Memory B cell (primary cell): Measurements from ENCODE around the gene IL21.

Experiments
- ATAC-seq: fragments of 150-1000 bp; cut with Tn5 transposase; 2 replicates; pipeline ENCODE4 v1.10.0; 2021; ENCODE audit warnings: low read depth, mild to moderate bottlenecking, moderate library complexity
- DNase-seq, 2 donors: peaks; one replicate each; pipeline ENCODE4 v3.0.0; 2022; ENCODE audit warnings: low spot score in 2 of 2
- H3K27ac Mint-ChIP-seq: one replicate; pipeline ENCODE4 v1.8.0; 2022; ENCODE audit warnings: mild to moderate bottlenecking, moderate library complexity, mixed read lengths
- H3K27me3 Mint-ChIP-seq: one replicate; pipeline ENCODE4 v1.8.0; 2022; ENCODE audit warnings: mixed read lengths
- H3K36me3 Mint-ChIP-seq: one replicate; pipeline ENCODE4 v1.8.0; 2022; ENCODE audit warnings: mild to moderate bottlenecking, mixed read lengths
- H3K4me1 Mint-ChIP-seq: one replicate; pipeline ENCODE4 v1.8.0; 2022; ENCODE audit warnings: mixed read lengths
- H3K4me3 Mint-ChIP-seq: one replicate; pipeline ENCODE4 v1.8.0; 2022; ENCODE audit warnings: mild to moderate bottlenecking, moderate library complexity, mixed read lengths
- H3K9me3 Mint-ChIP-seq: one replicate; pipeline ENCODE4 v1.8.0; 2022; ENCODE audit warnings: mixed read lengths

Gene IL21

DNA sequence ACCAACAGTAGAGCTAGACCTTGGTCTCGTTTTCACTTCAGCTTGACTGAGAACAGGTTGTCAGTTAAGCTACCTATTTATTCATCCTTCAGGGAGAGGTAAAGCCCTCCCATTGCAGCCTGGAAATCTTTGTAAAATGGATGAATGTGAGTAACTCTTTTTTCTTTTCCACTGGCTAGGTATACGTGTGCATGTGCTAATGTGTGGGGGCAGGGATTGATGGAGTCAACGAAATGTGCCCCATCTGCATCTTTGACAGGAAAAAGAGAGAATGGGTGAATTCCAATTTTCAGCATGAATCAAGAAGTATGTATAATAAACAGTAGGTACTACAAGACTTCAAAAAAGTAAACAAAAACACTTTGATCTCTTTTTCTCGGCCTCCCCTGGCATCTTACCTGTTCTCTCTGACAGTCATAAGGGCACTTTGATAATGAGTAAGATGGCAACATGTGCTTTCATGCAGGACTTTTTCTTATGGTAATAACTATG, at the start of gene IL21:
IL21 (minus strand) TSS at position 51 of the 492 bp plus-strand sequence. CDS start 55 bp downstream, outside the sequence.
- DNase-seq (no peak), ATAC-seq (no peak)
- H3K9me3 Mint-ChIP-seq: no peaks in the 10 kb centered on the region
- H3K4me3 Mint-ChIP-seq: no peak within 1 kb of the TSS
- no peaks in the 10 kb centered on the region for H3K36me3 Mint-ChIP-seq
- no peak within 1 kb of the TSS for H3K27ac Mint-ChIP-seq
- peaks cover 2% of the 10 kb centered on the region for H3K4me1 Mint-ChIP-seq
- H3K27me3 Mint-ChIP-seq: peaks cover 1% of the 10 kb centered on the region

DNA sequence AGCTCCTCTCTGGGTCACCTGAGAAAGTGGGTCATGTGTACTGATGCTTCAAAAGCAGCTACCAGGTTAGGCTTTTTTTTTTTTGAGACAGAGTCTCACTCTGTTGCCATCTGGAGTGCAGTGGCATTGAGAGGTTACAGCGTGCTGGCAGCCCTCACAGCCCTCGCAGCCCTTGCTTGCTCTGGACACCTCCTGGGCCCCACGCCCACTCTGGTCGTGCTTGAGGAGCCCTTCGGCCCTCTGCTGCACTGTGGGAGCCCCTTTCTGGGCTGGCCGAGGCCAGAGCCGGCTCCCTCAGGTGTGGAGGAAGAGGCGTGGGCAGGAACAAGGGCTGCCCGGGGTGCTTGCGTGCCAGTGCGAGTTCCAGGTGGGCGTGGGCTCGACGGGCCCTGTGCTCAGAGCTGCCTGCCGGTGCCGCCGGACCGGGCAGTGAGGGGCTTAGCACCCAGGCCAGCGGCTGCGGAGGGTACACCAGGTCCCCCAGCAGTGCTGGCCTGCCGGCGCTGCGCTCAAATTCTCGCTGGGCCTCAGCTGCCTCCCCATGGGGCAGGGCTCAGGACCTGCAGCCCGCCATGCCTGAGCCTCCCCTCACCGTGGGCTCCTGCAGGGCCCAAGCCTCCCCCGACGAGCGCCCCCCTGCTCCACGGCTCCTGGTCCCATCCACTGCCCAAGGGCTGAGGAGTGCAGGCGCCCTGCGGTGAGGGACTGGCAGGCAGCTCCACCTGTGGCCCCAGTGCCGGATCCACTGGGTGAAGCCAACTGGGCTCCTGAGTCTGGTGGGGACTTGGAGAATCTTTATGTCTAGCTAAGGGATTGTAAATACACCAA, 49.3 kb upstream of the IL21 start:
- H3K4me3 Mint-ChIP-seq: no peak overlapping the region
- no peak overlapping the region for H3K27ac Mint-ChIP-seq
- no peaks in the 10 kb centered on the region for H3K36me3 Mint-ChIP-seq
- no peaks in the 10 kb centered on the region for H3K4me1 Mint-ChIP-seq
- ATAC-seq (no peak), DNase-seq (no peak)
- H3K9me3 Mint-ChIP-seq: no peaks in the 10 kb centered on the region
- H3K27me3 Mint-ChIP-seq: peaks cover 8% of the 10 kb centered on the region

DNA sequence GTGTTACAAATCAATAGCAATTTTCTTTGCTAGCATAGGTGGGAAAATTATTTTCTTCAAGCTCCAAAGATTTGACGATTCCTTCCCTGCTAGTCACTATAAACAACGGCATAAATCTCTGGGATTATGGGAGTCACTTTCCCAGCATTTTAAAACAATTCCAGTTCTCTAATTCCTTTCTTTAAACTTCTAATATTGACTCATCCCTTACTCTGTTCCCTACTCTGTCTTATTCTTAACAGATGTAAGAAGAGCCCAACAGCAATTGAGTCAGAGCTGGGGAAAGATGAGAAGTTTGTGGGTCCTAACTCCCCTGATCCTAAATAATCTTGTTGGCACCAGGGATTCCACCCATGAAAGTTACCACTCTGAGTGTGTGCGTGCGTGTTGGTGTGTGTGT, 47.4 kb upstream of the IL21 start:
- DNase-seq (no peak), ATAC-seq (no peak)
- H3K4me1 Mint-ChIP-seq: no peaks in the 10 kb centered on the region
- peaks cover 7% of the 10 kb centered on the region for H3K27me3 Mint-ChIP-seq
- H3K9me3 Mint-ChIP-seq: no peaks in the 10 kb centered on the region
- no peak overlapping the region for H3K4me3 Mint-ChIP-seq
- no peak overlapping the region for H3K27ac Mint-ChIP-seq
- H3K36me3 Mint-ChIP-seq: no peaks in the 10 kb centered on the region

DNA sequence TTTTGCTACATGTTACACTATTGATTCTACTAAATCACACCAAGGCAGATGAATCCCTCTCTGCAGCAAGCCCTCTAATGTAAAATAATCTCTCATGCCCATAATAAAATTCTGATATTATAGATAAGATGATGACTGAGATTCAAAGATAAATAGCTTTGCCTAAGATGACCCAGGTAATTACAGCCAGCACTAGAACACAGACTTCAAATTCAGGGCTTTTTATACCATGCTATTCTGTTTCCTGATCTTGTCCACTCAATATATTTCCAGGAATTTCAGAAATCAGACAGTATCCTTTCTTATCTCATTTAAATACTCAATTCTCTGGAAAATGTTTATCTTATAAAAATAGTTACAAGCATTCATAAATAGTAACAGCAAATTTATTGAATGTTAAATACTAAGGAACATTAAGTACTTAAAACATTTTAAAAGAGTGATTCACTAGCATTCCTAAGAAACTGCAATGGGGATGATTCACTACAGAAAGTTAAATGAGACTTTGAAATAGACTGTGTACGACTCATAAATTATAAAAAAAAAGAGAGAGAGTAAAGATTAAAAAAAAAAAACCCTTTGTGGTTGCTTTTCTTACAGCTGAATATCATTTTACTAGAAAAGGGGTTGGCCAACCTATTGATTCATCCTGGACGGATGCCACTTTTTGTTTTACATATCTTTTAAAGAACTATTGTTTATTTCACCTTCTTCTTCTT, 45.8 kb upstream of the IL21 start:
- Mint-ChIP-seq H3K9me3 (no peaks in the 10 kb centered on the region), H3K27ac (no peak overlapping the region), H3K4me1 (no peaks in the 10 kb centered on the region), H3K4me3 (no peak overlapping the region), H3K27me3 (peaks cover 9% of the 10 kb centered on the region), H3K36me3 (no peaks in the 10 kb centered on the region)
- DNase-seq (no peak), ATAC-seq (no peak)

DNA sequence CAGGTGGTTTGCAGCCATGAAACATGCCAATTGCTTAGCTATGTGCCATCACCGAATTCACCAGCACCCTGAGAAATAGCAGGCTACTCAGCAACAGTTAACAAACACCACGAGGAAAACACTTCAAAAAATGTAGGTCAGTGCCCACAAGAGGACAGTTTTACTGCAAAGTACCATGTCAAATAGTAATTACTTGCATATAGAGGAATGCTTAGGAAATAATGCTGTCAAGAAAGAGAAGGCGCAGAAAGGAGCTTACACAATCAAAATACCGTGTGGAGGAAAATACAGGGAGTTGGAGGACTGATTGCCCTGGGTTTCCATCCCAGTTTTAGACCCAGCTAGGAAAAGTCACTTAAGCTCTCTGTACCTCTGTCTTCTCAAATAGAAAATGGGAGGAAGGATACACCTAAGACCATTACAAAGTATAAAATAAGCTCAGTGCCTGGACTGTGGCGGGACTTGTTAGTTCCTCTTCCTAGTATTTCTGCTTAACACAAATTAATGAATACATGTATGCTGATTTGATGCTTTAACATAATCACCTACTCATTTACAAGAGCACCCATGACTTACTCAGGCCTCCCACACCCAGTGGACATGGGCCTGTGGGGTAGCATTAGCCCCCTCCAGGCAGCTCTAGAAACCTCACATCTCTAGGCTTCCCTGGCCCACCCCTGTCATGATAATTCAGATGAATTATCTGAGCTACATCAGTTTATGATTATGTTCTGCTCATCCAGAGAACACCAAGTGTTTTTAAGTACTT, 44.5 kb upstream of the IL21 start:
- Mint-ChIP-seq H3K4me1 (no peaks in the 10 kb centered on the region), H3K9me3 (no peaks in the 10 kb centered on the region), H3K27ac (no peak overlapping the region), H3K4me3 (no peak overlapping the region), H3K36me3 (no peaks in the 10 kb centered on the region), H3K27me3 (peaks cover 9% of the 10 kb centered on the region)
- ATAC-seq (no peak), DNase-seq (no peak)

DNA sequence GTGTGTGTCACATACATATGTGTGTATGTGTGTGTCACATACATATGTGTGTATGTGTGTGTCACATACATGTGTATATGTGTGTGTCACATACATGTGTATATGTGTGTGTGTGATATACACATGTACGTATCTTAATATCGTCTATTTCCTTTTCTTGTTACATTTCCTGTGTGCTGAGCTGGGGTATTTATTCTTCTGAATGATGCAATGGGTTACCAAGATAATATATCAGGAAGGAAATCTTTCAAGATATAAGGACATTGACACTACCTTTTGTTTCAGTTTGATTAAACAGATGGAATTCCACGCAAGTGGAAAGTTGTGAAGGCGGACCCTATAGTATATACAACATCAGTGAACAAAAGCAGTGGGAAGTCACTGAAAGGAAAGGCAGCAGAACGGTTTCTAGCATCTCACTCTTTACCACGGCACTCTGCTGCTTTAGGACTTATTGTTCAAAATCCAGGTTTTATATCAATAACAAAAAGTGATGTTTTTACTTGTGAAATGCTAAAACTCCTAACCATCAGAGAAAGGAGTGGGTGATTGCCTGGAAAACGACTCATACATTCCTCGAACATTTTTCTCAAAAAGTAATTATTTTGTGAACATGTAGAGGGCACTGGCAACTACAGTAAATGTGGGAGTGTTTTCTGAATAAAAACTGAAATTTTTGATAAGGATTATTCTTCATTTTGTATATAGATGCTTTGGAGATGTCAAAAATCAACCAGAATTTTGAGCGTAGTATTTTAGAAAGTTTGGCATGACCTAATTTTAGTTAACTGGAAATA, 43.1 kb upstream of the IL21 start:
- Mint-ChIP-seq H3K9me3 (no peaks in the 10 kb centered on the region), H3K4me3 (no peak overlapping the region), H3K36me3 (no peaks in the 10 kb centered on the region), H3K27ac (no peak overlapping the region), H3K4me1 (no peaks in the 10 kb centered on the region), H3K27me3 (peaks cover 8% of the 10 kb centered on the region)
- DNase-seq (no peak), ATAC-seq (no peak)

DNA sequence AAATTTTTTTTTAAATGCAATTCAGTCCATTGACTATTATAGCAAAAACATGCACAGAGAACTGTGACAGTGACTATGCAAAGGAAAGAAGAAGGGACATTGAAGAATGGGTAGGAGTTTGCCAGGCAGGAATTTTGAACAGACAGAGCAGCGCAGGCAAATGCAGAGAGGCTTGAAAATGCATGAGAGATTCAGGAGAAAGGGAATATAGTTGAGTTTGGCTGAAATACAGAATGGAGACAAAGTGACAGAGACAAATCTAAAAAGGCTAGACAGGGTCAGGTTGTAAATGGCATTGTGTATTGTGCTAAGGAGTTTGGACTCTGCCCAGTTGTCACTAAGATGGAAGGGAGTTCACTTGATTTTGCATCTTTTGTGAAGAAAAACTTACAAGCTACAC, 42.4 kb upstream of the IL21 start:
- H3K36me3 Mint-ChIP-seq: no peaks in the 10 kb centered on the region
- H3K27me3 Mint-ChIP-seq: peaks cover 4% of the 10 kb centered on the region
- H3K27ac Mint-ChIP-seq: no peak overlapping the region
- no peaks in the 10 kb centered on the region for H3K9me3 Mint-ChIP-seq
- DNase-seq (no peak), ATAC-seq (no peak)
- no peak overlapping the region for H3K4me3 Mint-ChIP-seq
- no peaks in the 10 kb centered on the region for H3K4me1 Mint-ChIP-seq

DNA sequence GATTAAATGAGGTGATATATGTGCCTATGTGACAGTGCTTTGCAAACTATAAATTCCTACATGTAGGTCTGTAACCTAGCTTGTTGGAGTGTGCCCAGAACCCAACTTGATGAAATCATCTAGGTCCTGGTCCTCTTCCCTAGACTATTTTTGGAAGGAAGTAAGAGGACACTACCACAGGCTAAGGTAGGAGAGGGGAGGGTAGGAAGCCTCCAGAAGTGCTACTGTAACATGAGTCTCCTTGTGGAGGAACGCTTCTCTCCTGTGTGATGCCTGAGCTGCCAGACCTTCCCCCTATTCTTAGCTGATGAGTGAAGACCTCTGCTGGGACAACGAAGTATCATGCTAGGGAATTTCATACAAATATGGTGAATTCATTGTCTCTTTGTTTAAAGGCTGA, 41.8 kb upstream of the IL21 start:
- Mint-ChIP-seq H3K4me1 (no peaks in the 10 kb centered on the region), H3K27ac (no peak overlapping the region), H3K4me3 (no peak overlapping the region), H3K27me3 (peaks cover 6% of the 10 kb centered on the region), H3K36me3 (no peaks in the 10 kb centered on the region), H3K9me3 (no peaks in the 10 kb centered on the region)
- ATAC-seq: no peak
- DNase-seq: no peak

DNA sequence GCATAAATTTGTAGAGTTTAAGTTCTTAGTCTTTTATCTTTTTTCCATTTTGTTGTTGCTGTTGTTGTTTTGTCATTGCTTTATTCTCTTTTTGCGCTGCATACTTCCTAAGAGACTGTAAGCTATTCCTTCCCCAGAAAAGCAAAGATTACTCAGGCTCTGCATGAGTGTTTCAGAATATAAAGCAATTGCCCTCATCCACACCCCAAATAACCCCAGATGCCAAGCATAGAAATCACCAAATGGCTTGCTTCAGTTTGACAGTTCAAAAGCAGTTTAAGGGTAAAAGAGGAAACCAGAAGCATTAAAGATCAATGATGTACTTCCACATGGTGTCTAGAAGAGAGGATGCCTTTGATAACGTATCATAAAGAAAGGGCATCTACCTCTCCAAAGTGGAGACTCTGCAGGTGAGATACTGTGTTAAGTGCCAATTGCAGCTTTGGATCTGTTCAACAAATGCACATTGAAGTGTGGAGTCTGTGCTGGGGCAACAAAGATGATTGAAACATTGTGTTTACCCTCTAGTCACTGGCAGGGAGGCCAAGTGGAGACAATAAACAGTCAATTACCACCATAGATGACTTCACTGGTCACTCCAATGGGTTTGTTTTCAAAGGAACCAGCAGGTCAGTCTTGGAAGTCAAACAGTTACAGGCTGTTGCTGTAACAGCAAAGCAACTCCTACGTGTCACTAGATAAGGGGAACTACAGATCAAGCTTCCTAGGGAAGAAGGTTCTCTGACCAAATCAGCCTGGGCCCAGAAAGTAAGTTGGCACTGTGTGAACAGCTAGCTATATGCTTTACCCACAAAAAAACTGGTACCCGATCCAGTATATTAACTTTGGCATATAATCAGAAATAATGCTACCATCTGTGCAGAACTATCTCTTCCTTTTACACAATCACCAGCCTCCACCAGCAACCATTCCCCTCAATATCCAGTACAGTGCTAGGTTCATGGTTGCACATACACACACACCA, 40.6 kb upstream of the IL21 start:
- Mint-ChIP-seq H3K9me3 (peaks cover 2% of the 10 kb centered on the region), H3K27ac (no peak overlapping the region), H3K4me3 (no peak overlapping the region), H3K4me1 (no peaks in the 10 kb centered on the region), H3K36me3 (no peaks in the 10 kb centered on the region), H3K27me3 (peaks cover 7% of the 10 kb centered on the region)
- no peak for ATAC-seq
- DNase-seq: no peak

DNA sequence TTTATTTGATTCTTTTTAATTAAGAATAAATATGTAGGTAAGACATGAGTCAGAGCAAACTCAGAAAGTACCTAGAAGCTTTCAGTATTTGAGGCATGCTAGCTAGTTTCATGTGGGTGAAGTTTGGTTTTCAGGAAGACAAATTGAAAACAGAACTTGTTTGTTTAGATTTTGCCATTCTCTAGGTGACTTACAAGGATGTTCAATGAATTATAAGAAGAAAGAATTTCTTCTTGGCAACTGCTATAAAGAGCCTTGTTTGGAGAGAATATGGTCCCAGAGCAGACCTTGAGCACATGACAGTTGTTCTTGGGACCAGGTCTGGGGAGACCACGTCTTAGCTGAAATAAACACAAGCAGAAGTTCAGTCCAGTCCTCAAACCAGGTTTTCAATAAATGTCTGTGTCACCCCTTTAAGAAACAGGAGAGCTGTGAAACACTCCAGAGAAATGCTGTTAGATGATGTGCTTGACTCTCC, 38.0 kb upstream of the IL21 start:
- ATAC-seq: no peak
- DNase-seq: no peak
- H3K27me3 Mint-ChIP-seq: peaks cover 7% of the 10 kb centered on the region

DNA sequence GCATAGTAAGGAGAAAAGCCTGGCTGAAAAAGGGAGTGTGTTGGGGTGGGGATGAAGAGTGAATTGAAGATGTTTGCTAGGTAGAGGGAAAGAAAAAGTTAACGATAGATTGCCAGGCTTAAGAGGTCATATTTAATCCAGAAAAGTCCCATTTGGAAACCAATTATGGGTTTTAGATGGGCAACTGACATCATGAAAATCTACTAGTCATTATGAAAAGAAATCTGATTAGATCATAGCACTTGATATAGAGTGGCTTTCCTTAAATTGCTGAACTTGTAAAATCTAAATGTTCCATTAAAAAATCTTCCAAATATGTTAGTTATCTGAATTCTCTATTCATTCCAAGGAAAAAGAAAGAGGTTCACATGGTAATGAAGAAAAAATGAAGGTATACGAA, 37.5 kb upstream of the IL21 start:
- no peak overlapping the region for H3K27ac Mint-ChIP-seq
- peaks cover 7% of the 10 kb centered on the region for H3K27me3 Mint-ChIP-seq
- H3K36me3 Mint-ChIP-seq: no peaks in the 10 kb centered on the region
- ATAC-seq (no peak), DNase-seq (no peak)
- no peak overlapping the region for H3K4me3 Mint-ChIP-seq
- H3K4me1 Mint-ChIP-seq: no peaks in the 10 kb centered on the region
- H3K9me3 Mint-ChIP-seq: peaks cover 2% of the 10 kb centered on the region

More for the DNA sequence above, 38.0 kb upstream of the IL21 start:
- peaks cover 2% of the 10 kb centered on the region for H3K9me3 Mint-ChIP-seq
- H3K4me3 Mint-ChIP-seq: no peak overlapping the region
- H3K4me1 Mint-ChIP-seq: no peaks in the 10 kb centered on the region
- H3K27ac Mint-ChIP-seq: no peak overlapping the region
- H3K36me3 Mint-ChIP-seq: no peaks in the 10 kb centered on the region

DNA sequence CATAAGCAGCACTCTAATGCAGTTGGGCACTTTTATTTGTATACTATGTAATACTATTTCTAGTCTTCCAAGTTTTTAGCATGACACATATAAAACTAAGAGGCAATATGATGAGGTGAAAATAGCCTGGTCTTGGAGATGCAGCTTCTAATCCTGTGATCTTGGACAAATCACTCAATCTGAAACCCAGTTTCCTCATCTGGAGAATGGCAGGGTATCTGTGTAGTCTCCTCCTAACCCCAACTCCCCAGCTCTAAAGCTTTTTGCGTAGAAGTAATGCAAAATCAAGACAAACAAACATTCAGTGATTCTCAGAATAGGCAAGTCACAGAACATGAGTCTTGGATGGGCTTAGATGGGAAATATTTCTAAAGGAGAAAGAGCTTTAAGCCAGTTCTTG, 36.7 kb upstream of the IL21 start:
- Mint-ChIP-seq H3K27me3 (peaks cover 5% of the 10 kb centered on the region), H3K4me1 (no peaks in the 10 kb centered on the region), H3K27ac (no peak overlapping the region), H3K4me3 (no peak overlapping the region), H3K9me3 (peaks cover 2% of the 10 kb centered on the region), H3K36me3 (no peaks in the 10 kb centered on the region)
- DNase-seq (no peak), ATAC-seq (no peak)
